ENCODE results near the gene MMS19.
"Not testable (repeated sequence)": the region's sequence is repeated elsewhere in the genome, so short reads cannot be mapped to it uniquely, and the experiment has no call there.

Gene MMS19

DNA sequence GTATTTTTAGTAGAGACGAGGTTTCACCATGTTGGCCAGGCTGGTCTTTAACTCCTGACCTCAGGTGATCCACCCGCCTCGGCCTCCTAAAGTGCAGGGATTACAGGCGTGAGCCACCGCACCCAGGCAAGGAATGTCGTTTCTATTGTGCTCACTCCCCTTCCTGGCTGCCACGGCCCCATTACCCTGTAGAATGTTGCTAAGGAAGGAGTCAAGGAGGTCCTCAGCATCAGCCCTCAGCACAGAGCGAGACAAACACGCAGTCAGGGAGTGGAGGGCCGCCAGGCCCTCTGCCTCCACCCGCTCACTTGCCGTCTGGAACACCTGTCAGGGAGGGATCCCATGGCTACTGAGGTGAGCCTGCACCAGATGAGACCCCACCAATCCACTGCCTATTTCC is 29.4 kb downstream of the MMS19 start:
- not testable (repeated sequence) for H3K9me3 Mint-ChIP-seq; DNase-seq; H3K4me3 Mint-ChIP-seq; H3K27me3 Mint-ChIP-seq; H3K4me1 Mint-ChIP-seq (ENCODE audit: low read depth)
- Mint-ChIP-seq H3K27ac (peak overlapping the region; percentile 68), H3K36me3 (ENCODE audit: low read depth) (peaks cover 94% of the 10 kb centered on the region)

- Mint-ChIP-seq H3K4me1 (ENCODE audit: low read depth) (no peaks in the 10 kb centered on the region), H3K27ac (peak overlapping the region; percentile 68)
Measured at GRCh38 chr10:97468162-97468561, 30.1 kb downstream of the MMS19 start.

GRCh38 chr10:97466755-97467154 is 31.5 kb downstream of the MMS19 start:
- Mint-ChIP-seq H3K4me1 (ENCODE audit: low read depth) (no peaks in the 10 kb centered on the region), H3K27me3 (no peaks in the 10 kb centered on the region), H3K4me3 (no peak overlapping the region), H3K36me3 (ENCODE audit: low read depth) (peaks cover 94% of the 10 kb centered on the region), H3K9me3 (no peaks in the 10 kb centered on the region), H3K27ac (peak overlapping the region; percentile 41)
- no peak for DNase-seq

More at GRCh38 chr10:97468162-97468561, 30.1 kb downstream of the MMS19 start:
- no peak for DNase-seq
- Mint-ChIP-seq H3K4me3 (no peak overlapping the region), H3K36me3 (ENCODE audit: low read depth) (peaks cover 94% of the 10 kb centered on the region), H3K9me3 (no peaks in the 10 kb centered on the region), H3K27me3 (no peaks in the 10 kb centered on the region)

DNA sequence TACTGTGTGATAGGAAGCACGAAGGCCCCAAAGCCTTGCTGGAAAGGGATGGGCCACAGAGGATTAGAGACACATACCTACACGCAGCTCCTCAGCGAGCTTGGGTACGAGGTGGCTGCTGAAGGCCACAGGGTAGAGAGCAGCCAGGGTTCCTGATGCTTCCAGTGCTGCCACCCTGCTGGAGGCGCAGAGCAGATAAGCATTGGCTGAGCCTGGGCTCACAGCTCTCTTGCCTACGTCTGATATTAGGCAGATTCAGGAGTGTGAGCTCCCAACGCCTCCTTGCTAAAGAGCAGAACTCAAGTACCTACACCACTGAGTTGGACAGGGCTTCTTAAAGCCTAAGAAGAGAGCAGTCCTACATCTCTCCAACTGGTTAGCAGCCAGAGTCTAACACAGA is 32.2 kb downstream of the MMS19 start:
- H3K36me3 Mint-ChIP-seq (ENCODE audit: low read depth): peaks cover 100% of the 10 kb centered on the region
- H3K27ac Mint-ChIP-seq: peak overlapping the region; percentile 41
- no peak overlapping the region for H3K4me3 Mint-ChIP-seq
- no peaks in the 10 kb centered on the region for H3K27me3 Mint-ChIP-seq
- H3K9me3 Mint-ChIP-seq: no peaks in the 10 kb centered on the region
- H3K4me1 Mint-ChIP-seq (ENCODE audit: low read depth): no peaks in the 10 kb centered on the region
- DNase-seq: no peak

- DNase-seq: no peak
- Mint-ChIP-seq H3K27ac (peak overlapping the region; percentile 79), H3K27me3 (no peaks in the 10 kb centered on the region), H3K36me3 (ENCODE audit: low read depth) (peaks cover 100% of the 10 kb centered on the region), H3K4me1 (ENCODE audit: low read depth) (no peaks in the 10 kb centered on the region), H3K9me3 (no peaks in the 10 kb centered on the region), H3K4me3 (no peak overlapping the region)
Measured at GRCh38 chr10:97464226-97464625, 34.0 kb downstream of the MMS19 start.

- Mint-ChIP-seq H3K4me3 (no peak overlapping the region), H3K27me3 (no peaks in the 10 kb centered on the region), H3K4me1 (ENCODE audit: low read depth) (no peaks in the 10 kb centered on the region), H3K36me3 (ENCODE audit: low read depth) (peaks cover 100% of the 10 kb centered on the region), H3K9me3 (no peaks in the 10 kb centered on the region), H3K27ac (peak overlapping the region; percentile 79)
- DNase-seq: no peak
Measured at GRCh38 chr10:97463363-97464132, 34.7 kb downstream of the MMS19 start.

GRCh38 chr10:97462309-97462708 is 35.9 kb downstream of the MMS19 start:
- Mint-ChIP-seq H3K9me3 (no peaks in the 10 kb centered on the region), H3K27me3 (no peaks in the 10 kb centered on the region), H3K36me3 (ENCODE audit: low read depth) (peaks cover 99% of the 10 kb centered on the region), H3K4me3 (no peak overlapping the region), H3K4me1 (ENCODE audit: low read depth) (no peaks in the 10 kb centered on the region), H3K27ac (peak overlapping the region; percentile 47)
- DNase-seq: no peak

DNA sequence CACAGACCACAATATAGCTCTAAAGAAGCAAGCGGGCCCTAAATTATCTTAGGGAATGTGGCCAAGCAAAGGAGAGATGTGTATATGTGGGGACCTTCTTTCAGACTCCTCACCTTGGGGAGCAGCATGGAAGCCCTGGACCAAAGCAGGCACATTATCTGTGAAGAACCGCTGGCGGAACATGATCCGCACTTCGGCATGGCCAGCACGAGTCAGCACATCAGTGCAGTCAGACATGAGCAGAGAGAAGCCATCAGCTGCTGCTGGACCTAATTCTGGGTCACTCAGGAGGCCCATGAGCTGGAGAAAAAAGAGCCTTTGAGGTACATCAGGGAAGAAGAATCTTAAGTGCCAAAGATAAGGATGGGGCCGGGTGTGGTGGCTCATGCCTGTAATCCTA is 38.3 kb downstream of the MMS19 start:
- Mint-ChIP-seq H3K4me3 (no peak overlapping the region), H3K36me3 (ENCODE audit: low read depth) (peaks cover 99% of the 10 kb centered on the region), H3K27ac (peak overlapping the region; percentile 70), H3K27me3 (no peaks in the 10 kb centered on the region), H3K4me1 (ENCODE audit: low read depth) (peaks cover 18% of the 10 kb centered on the region), H3K9me3 (no peaks in the 10 kb centered on the region)
- no peak for DNase-seq

DNA sequence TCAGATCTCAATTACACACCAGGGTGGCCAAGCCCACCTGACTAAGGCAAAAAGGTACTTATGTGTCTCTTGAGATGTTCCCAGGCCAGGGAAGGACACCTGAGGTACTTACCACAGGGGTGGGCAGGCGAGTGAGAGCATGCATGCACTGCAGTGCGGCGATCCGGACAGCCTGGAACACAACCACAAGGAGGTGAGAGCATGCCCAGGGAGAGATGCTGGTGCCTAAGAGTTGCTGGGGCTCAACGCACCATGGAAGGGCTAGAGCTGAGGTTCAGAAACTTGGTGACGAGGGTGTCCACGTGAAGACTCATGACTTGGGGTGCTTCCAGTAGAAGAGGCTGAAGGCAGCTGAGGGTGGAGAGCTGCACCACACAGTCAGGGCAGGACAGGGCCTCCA is 39.1 kb downstream of the MMS19 start:
- H3K4me3 Mint-ChIP-seq: no peak overlapping the region
- H3K27ac Mint-ChIP-seq: peak overlapping the region; percentile 53
- H3K36me3 Mint-ChIP-seq (ENCODE audit: low read depth): peaks cover 99% of the 10 kb centered on the region
- H3K4me1 Mint-ChIP-seq (ENCODE audit: low read depth): peaks cover 26% of the 10 kb centered on the region
- no peak for DNase-seq
- H3K27me3 Mint-ChIP-seq: no peaks in the 10 kb centered on the region
- no peaks in the 10 kb centered on the region for H3K9me3 Mint-ChIP-seq

DNA sequence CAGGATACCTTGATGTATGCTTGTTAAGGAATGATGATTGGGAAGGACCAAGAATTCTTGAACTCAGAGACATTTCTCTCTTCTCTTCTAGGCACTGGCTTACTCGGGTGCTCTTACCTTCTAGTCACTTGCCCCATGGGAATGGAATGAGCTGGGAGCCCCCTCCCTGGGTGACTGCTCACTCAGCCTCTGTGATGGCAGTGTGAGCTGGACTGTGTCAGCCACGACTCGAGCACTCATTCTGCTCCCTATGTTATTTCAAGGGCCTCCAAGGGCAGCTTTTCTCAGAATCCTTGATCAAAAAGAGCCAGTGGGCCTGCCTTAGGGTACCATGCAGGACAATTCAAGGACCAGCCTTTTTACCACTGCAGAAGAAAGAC is 41.5 kb downstream of the MMS19 start:
- H3K4me3 Mint-ChIP-seq: no peak overlapping the region

GRCh38 chr10:97456034-97456685 is 42.1 kb downstream of the MMS19 start:
- H3K9me3 Mint-ChIP-seq: no peaks in the 10 kb centered on the region
- no peak for DNase-seq
- peaks cover 98% of the 10 kb centered on the region for H3K36me3 Mint-ChIP-seq (ENCODE audit: low read depth)
- H3K27ac Mint-ChIP-seq: peak overlapping the region; percentile 95
- H3K4me1 Mint-ChIP-seq (ENCODE audit: low read depth): peaks cover 43% of the 10 kb centered on the region
- H3K4me3 Mint-ChIP-seq: no peak overlapping the region
- no peaks in the 10 kb centered on the region for H3K27me3 Mint-ChIP-seq

More for the DNA sequence above, 41.5 kb downstream of the MMS19 start:
- no peaks in the 10 kb centered on the region for H3K27me3 Mint-ChIP-seq
- no peaks in the 10 kb centered on the region for H3K9me3 Mint-ChIP-seq
- H3K36me3 Mint-ChIP-seq (ENCODE audit: low read depth): peaks cover 99% of the 10 kb centered on the region
- H3K4me1 Mint-ChIP-seq (ENCODE audit: low read depth): peaks cover 43% of the 10 kb centered on the region
- peak overlapping the region; percentile 95 for H3K27ac Mint-ChIP-seq
- no peak for DNase-seq

DNA sequence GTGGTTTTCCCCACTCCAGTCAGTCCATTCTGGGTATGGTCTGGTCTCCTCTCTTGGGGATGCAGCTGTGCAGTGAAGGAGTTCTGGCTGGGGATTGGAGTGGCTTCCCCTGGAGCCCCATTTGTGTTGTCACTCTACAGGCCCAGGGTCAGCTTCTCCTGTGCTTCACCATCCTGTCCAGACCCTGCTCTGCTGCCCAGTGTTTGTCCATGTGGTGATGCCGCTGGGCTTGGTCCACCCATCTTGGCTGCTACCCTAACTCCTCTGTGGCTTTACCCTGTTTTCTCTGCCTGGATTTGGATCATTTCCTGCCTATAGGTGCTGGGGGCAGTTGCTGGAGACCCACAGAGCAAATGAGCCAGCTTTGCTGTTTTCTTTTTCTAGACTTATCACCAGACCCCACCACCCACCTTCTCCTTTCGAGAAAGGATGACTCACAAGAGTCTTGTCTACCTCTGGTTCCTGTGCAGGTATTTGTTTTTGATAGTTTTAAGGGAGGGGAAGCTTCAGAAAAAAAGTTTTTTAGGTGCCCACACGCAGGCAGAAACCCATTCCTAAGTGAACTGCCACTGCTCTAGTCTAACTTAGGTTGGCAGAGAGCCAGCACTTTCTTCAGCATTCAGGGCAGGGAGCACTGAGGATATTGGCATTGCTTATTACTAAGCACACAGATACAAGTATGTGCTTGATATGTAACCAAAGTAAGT is 43.7 kb downstream of the MMS19 start:
- H3K9me3 Mint-ChIP-seq: no peaks in the 10 kb centered on the region
- no peaks in the 10 kb centered on the region for H3K27me3 Mint-ChIP-seq
- no peak overlapping the region for H3K4me3 Mint-ChIP-seq
- peaks cover 52% of the 10 kb centered on the region for H3K4me1 Mint-ChIP-seq (ENCODE audit: low read depth)
- peaks cover 92% of the 10 kb centered on the region for H3K36me3 Mint-ChIP-seq (ENCODE audit: low read depth)
- H3K27ac Mint-ChIP-seq: peak overlapping the region; percentile 95
- peak; percentile 53 for DNase-seq

DNA sequence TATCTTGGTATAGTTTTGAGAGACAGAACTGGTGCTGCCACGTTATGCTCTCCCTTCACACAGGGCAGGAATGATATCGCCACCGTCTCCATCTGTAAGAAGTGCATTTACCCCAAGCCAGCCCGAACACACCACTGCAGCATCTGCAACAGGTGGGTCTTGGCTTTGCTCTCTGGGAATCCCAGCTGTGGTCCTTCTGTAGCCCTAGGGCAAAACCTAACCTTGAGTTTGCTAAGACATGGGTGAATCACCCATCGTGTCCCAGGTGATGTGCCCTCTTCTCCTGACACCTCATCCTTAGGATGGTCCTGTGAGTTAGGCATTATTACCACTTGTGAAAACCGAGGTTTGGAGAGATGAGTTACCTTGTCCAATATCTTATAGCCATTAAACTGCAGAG is 45.9 kb downstream of the MMS19 start:
- Mint-ChIP-seq H3K27me3 (no peaks in the 10 kb centered on the region), H3K27ac (peak overlapping the region; percentile 95), H3K4me3 (no peak overlapping the region), H3K9me3 (no peaks in the 10 kb centered on the region), H3K36me3 (ENCODE audit: low read depth) (peaks cover 80% of the 10 kb centered on the region), H3K4me1 (ENCODE audit: low read depth) (peaks cover 67% of the 10 kb centered on the region)
- no peak for DNase-seq

DNA sequence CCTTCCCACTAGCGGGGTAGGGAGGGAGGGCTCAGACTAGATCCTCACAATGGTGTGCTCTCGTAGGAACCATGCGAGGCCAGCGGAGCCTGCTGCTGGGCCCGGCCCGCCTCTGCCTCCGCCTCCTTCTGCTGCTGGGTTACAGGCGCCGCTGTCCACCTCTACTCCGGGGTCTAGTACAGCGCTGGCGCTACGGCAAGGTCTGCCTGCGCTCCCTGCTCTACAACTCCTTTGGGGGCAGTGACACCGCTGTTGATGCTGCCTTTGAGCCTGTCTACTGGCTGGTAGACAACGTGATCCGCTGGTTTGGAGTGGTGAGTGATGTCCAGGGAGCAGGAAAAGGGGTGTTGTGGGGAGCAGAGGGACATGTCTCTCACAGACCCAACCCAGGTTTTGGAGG is 46.6 kb downstream of the MMS19 start:
- Mint-ChIP-seq H3K4me1 (ENCODE audit: low read depth) (peaks cover 72% of the 10 kb centered on the region), H3K4me3 (no peak overlapping the region), H3K27ac (peak overlapping the region; percentile 53), H3K27me3 (no peaks in the 10 kb centered on the region), H3K9me3 (no peaks in the 10 kb centered on the region), H3K36me3 (ENCODE audit: low read depth) (peaks cover 77% of the 10 kb centered on the region)
- no peak for DNase-seq

GRCh38 chr10:97450828-97451227 is 47.4 kb downstream of the MMS19 start:
- no peaks in the 10 kb centered on the region for H3K27me3 Mint-ChIP-seq
- no peak for DNase-seq
- H3K27ac Mint-ChIP-seq: peak overlapping the region; percentile 74
- no peak overlapping the region for H3K4me3 Mint-ChIP-seq
- H3K36me3 Mint-ChIP-seq (ENCODE audit: low read depth): peaks cover 76% of the 10 kb centered on the region
- peaks cover 68% of the 10 kb centered on the region for H3K4me1 Mint-ChIP-seq (ENCODE audit: low read depth)
- no peaks in the 10 kb centered on the region for H3K9me3 Mint-ChIP-seq
